ENCODE data around the gene FARS2.
"Not testable (repeated sequence)": the region's sequence is repeated elsewhere in the genome, so short reads cannot be mapped to it uniquely, and the experiment has no call there.

FARS2 gene

GRCh38 chr6:5550631-5551030 lies 289.3 kb downstream of the FARS2 start:
- no peak for DNase-seq

DNA sequence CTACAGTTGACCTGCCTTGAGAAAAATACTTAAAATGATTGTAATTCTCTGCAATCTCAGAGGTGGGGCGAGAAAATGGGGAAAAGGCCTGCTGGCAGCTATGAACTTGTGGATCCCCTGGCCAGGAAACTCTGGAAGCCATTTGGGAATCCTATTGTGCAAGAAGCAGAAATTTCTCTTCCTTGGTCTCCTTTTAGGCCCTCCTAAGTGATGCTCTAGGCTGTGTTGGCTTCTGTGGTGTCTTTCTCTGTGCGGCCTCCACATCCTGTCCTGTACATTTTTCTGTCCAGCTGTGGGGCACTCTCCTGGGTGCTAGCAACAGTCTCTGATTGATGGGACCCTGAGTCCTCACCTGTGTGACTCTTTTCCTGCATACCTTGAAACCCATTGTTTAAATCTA lies 290.9 kb downstream of the FARS2 start:
- DNase-seq: no peak

- DNase-seq: no peak
Measured at GRCh38 chr6:5553767-5554166, 292.5 kb downstream of the FARS2 start.

- DNase-seq: no peak
Measured at GRCh38 chr6:5554226-5554625, 292.9 kb downstream of the FARS2 start.

GRCh38 chr6:5556011-5556410 lies 294.7 kb downstream of the FARS2 start:
- no peak for DNase-seq

DNA sequence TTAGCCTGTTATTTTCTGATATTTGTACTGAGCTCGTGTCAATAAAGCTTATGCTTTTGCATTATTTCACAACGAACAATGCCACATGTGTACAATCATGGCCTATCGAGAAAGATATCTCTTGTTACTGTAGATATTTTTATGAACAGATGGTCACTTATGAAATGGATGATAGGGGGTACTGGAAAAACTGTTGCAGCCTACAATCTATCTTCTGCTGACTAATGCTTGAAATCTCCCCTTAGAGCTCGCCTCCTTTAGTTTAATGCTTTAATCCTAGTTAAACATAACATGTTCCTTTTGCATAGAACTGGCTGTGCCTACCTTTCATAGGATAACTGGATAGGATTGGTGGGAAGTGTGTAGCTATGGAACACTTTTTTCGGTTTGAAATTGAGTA lies 296.2 kb downstream of the FARS2 start:
- DNase-seq: no peak

GRCh38 chr6:5559651-5560050 lies 298.3 kb downstream of the FARS2 start:
- DNase-seq: no peak

DNA sequence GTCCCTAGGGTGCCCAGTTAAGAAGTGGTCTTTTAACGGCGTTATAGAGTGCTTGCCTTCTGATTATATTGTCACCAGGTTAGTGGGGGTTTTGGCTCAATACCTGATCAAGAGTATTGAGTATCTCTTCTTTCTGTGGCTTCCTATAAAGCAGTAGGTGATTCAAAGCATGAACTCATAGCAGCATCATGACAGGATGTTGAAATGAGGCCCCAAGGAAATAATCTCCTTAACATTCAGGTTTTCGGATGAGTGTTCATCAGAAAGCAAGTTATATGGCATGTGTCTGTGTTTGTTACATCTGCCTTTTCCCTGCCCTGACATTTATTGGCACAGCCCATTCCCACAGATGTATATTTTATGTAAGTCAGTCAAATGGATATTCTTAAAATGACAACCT lies 301.0 kb downstream of the FARS2 start:
- DNase-seq: no peak

DNA sequence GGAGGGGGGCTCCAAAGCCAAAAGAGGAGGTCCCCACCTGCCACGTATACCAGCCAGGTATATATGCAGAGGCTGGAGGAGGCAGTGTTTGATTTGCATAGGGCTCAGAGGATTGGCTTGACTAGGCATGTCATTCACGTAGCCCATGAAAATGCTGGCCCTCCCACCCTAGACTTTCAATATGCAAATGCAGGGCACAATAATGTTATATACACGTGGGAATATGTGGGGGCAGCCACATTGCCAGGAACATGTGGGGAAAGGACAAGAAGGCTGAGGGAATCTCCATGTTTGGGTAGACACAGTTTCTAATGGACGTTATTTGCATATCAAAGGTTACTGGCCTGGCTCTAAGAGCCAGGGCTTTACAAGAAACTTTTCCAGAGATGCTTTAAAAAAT lies 301.8 kb downstream of the FARS2 start:
- no peak for DNase-seq

GRCh38 chr6:5564746-5565145 lies 303.4 kb downstream of the FARS2 start:
- not testable (repeated sequence) for DNase-seq

DNA sequence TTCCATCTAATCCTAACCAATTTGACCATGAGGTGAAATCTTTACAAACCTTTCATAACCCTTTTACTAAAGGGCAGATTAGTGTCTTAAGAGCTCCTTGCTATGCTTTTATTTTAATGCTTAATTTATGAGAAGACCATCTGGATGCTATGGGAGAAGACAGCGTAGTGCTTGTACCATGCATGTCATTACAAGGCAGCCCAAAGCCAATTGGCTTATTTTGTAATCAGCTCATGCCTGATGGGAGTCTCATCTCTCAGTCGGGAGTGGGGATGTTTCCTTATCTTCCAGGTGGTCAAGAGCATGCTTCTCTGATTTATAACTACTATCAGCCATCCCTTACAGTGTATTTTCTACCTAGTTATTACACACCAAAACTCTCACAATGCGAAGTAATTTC lies 304.7 kb downstream of the FARS2 start:
- DNase-seq: no peak

- DNase-seq: no peak
Measured at GRCh38 chr6:5566718-5567117, 305.4 kb downstream of the FARS2 start.

DNA sequence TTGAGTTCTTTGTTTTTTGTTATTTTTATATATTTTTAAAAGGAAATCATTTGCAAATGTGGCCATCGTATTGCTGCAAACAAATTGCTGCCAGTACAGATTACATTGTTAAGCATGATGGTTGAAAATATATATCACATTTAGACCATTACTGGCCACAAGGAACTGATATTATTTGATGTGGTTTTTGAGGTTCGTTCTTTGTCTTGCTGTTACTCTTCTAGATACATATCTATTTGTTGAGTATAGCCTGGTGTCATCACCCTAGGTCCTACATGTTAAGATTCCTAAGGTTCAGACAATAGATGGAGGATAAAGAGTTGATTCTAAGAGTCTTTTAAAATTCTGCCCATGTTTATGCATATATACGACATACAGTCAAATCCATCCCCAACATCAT lies 306.0 kb downstream of the FARS2 start:
- no peak for DNase-seq

DNA sequence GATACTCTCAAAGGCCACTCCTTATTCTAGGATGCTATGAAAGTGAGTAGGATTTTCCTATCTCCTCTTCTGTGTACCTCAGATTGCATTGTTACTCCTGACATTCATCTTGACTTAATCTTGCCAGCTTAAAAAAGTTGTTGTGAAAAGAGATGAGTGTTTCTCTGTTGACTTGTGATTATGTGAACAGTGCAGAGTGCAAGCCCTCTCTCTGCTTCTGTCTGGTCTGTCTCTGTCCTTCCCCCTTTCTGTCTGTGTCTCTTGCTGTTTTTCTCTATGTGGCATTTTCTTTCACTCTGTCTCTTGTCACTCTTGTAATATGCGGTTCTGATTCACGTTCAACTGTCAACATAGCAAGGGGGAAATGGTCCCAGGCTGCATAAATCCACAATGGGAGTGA lies 306.6 kb downstream of the FARS2 start:
- DNase-seq: no peak

DNA sequence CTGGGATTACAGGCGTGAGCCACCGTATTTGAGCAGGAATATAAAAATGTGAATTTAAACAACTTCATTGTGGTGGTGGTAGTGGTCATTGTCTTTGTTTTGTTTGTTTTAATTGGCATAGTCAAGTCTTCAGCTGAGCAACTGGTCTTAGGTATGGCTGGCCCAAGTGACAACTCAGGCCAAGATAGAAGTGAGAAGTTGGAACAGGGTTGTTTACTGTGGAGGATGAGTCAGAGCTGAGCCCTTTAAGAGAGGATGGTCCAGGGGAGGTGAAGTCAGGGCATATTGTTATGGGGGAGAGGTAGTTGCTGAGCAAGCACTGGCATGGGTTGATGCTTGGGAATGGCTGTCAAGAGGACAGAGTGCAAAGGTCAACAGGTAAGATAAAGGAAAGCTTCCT lies 308.2 kb downstream of the FARS2 start:
- DNase-seq: no peak

DNA sequence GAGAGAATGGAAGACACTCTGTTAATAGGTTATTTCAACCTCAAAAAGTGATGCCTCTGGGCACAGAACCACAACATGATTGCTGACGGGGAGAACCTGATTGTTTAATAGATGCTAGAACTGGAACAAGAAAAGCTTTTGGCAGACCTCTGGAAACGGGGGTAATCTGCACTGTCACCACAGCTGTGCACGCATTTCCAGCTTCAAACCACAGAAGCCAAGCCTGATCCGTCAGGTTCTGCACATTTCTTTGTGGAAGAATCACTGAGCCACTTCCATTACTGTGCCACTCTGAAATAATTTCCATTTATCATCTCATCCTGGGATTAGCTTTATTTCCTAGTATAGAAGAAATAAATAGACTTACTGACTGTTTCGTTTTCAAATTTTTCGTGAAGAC lies 309.3 kb downstream of the FARS2 start:
- no peak for DNase-seq

DNA sequence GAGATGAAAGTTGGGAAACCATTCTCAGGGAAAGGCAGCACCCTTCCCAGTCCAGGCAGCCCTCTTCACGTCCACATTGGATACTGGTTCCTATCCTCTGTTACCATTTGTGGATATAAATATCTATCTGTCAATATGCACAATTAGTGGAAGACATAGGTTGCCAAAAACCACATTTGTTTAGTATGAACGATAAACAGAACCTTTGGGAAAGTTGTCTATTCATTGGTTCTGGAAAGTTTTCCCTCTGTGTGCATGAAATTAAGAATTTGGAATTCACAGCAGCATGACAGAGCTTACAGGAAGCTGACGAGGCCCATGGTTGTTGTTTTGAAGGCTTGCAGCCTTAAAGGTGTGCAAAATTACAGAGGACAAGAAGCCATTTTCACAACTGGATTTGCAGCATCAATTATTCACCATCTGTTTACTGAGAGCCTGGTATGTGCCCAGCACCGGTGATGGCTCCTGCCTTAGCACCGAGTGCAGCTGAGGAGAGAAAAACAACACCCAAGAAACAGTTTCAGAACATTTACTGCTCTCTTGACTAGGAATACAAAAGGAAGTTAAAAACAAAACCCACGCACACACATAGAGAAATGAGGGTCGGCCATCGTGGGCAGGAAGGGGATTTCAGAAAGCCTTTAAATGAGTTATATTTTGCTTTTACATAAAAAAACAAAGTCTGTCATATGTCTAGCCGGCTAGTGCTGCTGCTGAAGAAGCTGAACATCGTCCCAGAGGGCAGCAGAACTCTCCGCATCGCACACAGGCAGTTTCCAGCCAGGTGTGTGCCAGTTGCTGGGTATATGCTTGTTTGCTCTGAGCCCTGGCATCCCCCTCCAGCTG lies 319.6 kb downstream of the FARS2 start:
- peak; percentile 28 for DNase-seq

- no peak for DNase-seq
Measured at GRCh38 chr6:5582762-5583161, 321.4 kb downstream of the FARS2 start.

DNA sequence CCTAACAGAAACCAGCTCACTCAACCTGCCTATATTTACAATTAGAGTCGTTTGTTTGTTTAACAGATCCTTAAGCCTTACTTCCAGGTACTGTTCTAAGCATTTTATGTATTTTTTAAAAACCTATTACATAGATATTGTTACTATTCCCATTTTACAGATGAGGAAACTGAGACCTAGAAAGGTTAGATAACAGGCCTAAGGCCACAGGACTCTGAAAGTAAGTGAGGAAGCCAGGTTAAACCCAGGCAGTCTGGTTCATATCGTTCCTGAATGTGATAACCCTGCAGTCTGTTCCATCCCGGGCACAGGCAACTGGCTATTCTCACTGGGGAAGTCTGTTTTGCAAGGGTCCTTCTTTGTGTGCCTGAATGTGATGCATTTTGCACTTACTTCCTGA lies 322.2 kb downstream of the FARS2 start:
- no peak for DNase-seq

- no peak for DNase-seq
Measured at GRCh38 chr6:5584078-5584482, 322.8 kb downstream of the FARS2 start.

DNA sequence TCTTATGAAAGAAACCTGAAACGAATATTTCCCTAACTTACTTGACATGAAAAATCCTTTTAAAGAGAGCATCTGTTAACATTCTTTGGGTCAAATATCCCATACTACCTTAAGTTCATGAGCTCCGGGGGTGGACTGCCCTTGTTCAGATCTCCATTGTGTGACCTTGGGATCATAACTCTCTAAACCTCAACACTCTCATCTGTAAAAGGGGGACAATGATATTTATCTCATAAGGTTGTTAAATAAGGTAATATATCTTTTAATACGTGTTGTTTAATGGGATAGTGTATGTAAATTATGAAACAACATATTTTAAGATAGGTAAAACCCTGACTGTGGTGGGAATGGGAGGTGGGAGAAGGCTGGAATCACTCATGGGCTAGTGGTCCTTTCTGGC lies 326.3 kb downstream of the FARS2 start:
- no peak for DNase-seq

DNA sequence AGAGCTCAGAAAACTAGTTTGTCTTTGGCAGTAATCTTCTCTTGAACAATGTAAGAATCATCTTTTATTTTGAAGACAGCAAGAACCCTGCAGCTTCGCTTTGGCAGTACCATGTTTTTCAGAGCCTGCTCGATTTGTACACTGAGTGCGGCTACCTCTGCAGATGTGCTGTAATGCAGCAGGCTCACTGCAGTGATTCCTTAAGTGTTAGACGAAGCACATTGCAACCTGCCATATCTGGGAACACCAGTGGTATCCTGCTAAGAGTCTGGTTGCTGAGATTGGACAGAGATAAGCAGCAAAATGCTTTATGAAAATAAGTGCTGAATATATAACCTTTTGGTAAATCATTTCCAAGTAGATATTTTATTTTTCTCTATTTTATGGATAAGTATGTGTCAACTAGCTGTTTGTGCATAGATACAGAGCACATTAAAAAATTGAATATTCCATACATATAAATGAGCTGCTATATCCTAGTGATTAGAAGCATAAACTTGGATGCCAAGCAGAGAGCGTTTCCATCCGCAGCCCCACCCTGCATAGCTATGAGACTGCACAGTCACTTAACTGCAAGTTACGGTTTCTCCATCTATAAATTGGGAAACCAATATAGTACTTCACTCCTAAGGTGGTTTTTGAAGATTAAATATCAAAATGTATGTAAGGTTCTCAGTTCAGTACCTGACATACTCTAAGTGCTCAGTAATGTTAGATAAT lies 328.3 kb downstream of the FARS2 start:
- no peak for DNase-seq

DNA sequence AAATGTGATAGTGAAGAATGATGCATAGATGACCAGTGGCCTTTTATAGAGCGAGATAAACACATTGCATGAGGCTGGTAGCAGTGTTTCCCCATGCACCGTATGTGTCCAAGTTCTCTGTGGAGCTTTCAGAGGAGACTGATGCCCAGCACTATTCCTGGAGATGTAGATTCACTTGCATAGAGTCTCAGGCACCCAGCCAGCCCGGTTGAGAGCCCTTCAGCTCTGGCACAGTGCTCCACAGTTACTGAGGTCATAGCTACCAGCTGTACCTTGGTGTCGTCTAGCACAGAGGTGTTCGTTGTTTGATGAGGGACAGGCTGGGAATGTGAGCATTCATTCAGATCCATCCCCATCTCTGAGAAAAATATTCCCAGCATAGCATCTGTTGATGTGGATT lies 328.9 kb downstream of the FARS2 start:
- DNase-seq: no peak

DNA sequence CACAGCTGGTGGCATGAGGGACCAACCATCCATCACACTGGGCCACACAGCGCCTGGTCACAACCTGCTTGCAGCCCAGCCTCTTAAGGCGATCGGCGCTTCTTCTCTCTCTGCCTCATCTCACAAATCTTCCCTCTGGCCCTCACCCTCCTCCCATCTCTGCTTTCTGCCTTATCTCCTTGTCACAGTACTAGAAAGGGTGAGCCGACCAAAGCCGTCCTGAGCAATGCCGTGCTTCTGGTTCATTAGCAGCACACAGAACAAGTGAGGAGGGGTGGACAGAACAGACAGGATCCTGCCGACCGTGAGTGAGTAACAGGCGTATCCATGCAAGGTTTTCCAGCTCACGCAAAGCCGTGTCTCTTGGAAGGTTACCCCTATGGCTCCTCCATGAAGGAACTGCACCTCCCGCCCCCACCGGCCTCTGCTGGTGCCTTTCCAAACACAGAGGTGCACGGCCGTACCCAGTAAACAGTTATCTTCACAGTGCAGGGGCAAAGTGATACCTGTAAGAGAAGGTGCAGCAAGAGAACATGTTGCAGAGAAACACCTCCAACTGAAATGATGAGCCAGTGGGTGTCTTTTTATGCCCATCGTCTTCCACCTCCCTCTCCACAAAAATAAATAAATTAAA lies 331.7 kb downstream of the FARS2 start:
- DNase-seq: no peak
